Fibroblast of the conjunctiva (primary cell): ENCODE data around the gene ADGRG3.
A peak's percentile ranks its signal among the peaks of the same experiment; 100 is the strongest.
"Not testable (repeated sequence)": the region's sequence is repeated elsewhere in the genome, so short reads cannot be mapped to it uniquely, and the experiment has no call there.

ENCODE experiments used
- DNase-seq: peaks from one replicate; pipeline ENCODE4 v3.0.0-alpha.2; 2010; ENCODE audit warnings: low read depth

Gene ADGRG3

DNA sequence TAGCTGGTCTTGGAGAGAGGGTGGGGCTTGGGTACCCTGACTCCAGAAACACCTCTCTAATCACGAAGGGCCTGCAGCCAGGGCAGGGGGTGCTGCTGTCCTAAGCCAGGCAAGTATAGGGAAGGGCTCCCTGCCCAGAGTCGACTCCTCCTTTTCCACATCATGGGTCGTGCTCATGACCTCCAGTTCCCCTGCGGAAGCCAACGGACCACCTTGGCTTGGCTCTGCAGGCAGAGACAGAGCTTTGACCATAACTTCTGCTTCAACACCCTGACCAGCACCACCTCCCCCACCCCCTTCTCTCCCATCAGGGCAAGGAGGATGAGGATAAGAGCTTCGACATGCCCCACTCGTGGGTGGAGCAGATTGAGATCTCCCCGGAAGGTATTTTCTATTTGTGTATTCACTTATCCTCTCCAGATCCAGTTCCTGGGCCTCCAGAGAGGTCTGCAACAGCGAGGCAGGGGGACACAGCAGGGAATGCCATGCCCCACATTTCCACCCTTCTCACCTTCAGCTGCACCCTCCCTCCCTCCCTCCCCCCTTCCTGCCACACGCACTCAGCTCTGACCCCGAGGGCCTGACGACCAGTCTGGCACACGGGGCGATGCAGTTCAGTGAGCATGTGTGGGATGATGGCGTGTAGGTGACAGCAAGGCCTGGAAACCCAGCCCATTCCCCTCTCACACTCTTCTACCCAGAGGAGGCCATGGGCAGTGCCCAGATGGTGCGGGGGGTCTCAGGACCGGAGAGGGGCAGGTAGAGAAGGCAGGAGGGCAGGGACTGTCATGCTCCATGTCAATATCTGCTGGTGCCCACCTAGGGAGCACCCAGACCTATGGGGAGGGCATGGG, 53.5 kb downstream of the ADGRG3 start:
- DNase-seq, result no peak

DNA sequence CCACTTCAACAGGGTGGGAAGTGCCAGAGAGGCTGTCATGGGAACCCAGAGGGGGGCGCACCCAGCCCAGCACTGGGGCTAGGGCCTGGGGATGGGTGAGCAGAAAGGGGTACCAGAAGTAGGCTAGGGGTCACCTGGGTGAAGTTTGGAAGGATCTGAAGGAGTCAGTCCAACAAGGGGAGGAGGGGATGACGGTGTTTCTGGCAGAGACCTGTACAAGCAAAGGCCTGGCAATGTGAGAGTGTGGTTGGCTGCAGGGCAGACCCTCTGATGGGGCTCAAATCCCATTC, 54.0 kb downstream of the ADGRG3 start:
- DNase-seq, result no peak

DNA sequence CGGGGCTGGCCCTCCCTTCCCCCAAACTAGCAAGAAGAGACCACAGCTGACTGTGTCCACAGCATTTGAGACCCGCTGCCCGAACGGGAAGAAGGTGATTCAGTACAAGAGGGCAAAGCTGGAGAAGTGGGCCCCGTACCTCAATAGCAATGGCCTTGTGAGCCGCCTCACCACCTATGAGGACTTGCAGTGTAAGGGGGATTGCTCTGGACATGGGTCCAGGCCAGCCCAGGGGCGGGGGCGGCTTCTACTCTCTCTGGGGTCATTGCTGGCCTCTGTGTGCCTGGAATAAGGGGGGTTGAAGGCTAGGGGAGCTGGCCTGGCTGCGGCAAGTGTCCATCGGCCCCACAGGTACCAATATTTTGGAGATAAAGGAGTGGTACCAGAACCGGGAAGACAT, 54.5 kb downstream of the ADGRG3 start:
- no peak for DNase-seq

DNA sequence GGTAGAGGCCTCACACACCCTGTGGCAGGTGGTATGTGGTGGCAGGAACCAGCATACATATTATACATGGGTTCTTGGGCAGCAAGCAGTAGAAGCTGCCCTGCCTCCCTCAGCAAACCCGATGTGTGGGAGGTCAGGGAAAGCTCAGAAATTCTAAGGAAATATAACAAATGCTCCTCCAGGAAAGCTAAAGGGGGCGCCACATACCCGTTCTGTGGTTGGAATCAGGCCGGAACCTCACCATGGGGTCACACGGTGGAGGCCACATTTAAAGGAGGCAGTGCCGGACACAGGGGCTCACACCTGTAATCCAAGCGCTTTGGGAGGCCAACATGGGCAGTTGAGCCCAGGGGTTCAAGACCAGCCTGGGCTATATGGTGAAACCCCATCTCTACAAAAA, 55.1 kb downstream of the ADGRG3 start:
- no peak for DNase-seq

DNA sequence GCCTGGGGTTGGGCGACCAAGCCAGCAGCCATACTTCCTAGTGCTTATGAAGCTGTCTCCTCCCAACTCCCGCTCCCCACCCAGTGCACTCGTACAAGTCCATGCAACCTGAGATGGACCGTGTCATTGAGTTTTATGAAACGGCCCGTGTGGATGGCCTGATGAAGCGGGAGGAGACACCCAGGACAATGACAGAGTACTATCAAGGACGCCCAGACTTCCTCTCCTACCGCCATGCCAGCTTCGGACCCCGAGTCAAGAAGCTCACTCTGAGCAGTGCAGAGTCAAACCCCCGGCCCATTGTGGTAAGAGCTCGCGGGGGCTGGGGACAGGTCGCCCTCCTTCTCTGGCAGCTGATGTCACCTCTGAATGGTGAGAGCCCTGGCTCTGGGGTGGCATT, 56.4 kb downstream of the ADGRG3 start:
- no peak for DNase-seq

DNA sequence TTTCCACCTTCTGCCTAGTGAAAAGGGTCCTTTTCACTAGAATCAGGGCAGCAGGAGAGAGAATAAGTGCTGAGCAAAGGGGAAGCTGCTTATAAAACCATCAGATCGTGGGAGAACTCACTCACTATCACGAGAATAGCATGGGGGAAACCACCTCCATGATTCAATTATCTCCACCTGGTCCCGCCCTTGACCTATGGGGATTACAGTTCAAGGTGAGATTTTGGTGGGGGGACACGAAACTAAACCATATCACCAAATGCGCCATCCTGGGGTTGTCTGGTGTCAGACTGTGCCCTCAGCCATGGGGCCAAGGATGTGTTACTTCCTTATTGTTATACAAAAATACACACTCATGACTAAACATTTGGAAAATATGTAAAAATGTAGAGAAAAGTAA, 57.0 kb downstream of the ADGRG3 start:
- no peak for DNase-seq

DNA sequence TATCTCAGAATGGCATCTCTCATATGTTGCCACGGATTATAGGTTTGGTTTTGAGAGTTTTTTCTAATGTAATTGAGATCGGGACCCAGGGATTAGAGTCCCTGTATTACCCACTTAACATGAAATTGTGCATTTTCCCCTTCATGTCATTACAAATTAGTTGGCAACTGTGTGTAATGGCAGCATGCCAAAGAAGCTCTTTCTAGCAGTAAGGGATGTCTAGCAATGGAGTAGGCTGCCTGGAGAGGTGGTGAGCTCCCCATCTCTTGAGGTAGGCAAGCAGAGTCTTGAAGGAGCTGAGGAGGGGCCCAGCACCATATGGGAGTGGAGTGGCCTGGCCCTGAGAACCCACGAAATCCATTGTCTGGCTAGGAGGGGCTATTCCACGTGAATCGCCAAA, 57.4 kb downstream of the ADGRG3 start:
- DNase-seq, result no peak

DNA sequence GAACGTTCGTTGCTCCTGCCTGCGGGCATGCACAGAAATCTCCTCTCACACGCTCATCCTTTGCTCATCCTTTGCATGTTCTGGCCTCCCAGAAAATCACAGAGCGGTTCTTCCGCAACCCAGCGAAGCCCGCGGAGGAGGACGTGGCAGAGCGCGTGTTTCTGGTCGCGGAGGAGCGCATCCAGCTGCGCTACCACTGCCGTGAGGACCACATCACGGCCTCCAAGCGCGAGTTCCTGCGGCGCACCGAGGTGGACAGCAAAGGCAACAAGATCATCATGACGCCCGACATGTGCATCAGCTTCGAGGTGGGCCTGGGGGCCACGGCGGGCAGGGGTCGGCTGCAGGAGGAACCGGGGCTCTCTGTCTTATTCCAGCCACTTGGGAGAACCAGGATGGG, 57.9 kb downstream of the ADGRG3 start:
- DNase-seq, result no peak

DNA sequence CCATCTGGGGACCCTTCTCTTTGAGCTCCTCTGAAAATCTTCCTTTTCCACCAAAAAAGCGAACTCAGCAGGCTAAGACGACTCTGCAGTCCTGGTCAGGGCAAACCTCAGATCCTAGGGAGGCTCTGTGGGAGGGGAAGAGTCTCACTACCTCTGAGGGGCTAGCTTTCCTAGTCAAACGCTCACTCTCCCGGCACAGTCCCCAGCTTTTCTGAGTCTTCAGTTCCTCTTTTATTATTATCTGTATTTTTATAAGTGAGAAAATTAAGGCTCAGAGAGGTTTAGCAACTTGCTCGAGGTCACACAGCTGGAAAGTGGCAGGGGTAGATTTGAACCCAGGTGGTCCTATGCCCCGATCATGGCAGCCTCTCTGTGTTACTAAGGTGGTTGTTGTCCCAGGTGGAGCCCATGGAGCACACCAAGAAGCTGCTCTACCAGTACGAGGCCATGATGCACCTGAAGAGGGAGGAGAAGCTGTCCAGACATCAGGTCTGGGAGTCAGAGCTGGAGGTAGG, 58.4 kb downstream of the ADGRG3 start:
- no peak for DNase-seq

DNA sequence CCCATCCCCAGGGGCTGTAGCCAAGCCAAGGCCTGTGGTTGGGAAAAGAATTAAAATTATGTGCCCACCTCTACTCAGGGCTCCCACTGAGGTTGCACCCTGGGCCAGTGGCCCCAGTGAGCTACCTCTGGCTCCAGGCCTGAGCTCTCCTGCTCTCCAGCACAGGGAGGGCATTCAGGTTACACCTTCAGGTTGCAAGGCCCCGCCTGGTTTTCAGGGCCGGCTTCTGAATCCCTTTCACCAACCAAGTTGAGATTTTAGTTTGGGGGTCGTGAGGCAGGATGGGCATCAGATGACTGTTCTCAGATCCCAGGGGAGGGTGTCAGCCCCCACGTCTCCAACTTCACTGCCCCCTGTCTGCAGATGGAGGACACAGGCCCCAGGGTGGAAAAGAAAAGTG, 59.5 kb downstream of the ADGRG3 start:
- DNase-seq, result no peak

DNA sequence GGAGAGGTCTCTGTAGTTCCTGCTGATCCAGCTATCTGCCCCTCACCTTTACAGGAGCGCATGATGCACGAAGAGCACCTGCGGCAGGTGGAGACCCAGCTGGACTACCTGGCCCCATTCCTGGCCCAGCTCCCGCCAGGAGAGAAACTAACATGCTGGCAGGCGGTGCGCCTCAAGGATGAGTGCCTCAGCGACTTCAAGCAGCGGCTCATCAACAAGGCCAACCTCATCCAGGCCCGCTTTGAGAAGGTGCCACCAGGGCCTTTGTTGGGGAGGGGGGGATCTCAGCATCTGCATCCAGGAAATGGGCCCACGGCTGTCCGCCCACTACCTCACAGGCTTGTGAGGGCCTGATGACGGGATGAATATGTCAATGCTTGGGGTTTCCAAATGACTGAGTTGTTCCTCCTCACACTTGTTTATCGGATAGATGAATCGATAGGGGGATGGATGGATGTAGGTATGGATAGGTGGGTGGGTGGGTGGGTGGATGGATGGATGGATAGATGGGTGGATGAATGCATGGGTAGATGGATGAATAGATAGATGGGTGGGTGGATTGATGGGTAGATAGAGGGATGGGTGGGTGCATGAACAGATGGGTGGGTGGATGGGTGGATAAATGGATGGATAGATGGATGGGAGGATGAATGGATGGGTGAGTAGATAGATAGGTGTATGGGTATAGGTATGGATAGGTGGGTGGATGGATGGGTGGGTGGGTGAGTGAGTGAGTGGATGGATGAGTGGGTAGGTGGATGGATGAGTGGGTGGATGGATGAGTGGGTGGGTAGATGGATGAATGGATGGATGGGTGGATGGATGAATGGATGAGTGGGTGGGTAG, 60.5 kb downstream of the ADGRG3 start:
- no peak for DNase-seq

DNA sequence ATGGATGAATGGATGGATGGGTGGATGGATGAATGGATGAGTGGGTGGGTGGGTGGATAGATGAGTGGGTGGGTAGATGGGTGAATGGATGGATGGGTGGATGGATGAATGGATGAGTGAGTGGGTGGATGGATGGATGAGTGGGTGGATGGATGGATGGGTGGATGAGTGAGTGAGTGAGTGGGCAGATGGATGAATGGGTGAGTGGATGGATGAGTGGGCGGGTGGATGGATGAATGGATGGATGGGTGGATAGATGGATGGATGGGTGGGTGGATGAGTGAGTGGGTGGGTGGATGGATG, 61.0 kb downstream of the ADGRG3 start:
- no peak for DNase-seq

DNA sequence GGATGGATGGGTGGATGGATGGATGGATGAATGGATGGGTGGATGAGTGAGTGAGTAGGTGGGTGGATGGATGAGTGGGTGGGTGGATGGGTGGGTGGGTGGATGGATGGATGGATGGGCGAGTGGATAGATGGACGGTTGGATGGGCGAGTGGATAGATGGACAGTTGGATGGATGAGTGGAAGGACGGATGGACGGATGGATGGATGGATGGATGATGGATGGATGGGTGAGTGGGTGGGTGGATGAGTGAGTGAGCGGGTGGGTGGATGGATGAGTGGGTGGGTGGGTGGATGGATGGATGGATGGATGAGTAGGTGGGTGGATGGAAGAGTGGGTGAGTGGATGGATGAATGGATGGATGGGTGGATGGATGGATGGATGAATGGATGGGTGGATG, 61.7 kb downstream of the ADGRG3 start:
- not testable (repeated sequence) for DNase-seq

DNA sequence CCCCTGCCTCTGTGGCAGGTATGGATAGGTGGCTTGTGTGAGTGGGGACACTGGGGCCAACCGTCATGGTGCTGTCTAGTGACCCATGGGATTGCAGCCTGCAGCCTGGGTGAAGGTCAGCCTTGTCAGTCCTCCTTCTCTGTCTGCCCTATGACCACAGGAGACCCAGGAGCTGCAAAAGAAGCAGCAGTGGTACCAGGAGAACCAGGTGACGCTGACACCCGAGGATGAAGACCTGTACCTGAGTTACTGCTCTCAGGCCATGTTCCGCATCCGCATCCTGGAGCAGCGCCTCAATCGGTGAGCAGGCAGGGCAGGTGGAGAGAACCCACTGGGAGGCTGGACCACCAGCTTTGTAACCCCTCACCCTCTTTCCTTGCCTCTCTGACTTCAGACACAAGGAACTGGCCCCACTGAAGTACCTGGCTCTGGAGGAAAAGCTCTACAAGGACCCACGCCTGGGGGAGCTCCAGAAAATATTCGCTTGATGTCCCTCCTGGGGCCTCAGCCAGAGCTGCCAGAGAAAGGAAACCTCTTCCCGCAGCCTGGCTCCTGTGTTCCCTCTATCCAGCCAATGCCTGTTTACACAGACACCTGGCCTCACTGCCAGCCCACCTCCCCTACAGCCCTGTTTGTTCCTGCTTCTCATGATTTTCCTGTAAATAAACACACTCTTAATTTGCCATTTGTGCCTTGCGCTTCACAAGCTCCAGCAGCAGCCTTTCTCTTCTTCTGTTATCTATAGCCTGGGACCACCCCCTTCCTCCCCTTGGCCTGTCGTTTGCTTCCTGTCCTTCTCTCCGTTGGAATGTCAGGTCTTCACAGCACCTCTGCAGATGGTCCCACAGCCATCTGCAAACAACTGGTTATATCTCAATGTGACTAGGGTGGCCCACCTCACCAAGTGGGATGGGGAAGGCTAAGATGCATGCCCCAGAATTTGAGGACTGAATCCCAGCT, 62.9 kb downstream of the ADGRG3 start:
- no peak for DNase-seq

DNA sequence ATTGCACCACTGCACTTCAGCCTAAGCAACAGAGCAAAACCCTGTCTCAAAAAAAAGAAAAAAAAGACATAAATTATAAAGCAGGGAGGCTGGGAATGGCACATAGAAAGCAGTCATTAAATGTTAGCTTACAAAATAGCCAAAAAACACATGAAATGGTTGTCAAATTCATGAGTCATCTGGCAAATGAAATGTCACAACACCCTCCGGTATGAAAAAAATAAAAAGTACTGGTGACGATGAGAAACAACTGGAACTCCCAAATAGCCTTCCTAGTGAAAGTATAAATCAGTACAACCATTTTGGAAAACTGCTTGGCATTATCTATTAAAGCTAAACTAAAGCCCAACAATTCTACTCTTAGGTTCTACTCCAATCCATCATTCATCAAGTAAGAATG, 63.9 kb downstream of the ADGRG3 start:
- no peak for DNase-seq

DNA sequence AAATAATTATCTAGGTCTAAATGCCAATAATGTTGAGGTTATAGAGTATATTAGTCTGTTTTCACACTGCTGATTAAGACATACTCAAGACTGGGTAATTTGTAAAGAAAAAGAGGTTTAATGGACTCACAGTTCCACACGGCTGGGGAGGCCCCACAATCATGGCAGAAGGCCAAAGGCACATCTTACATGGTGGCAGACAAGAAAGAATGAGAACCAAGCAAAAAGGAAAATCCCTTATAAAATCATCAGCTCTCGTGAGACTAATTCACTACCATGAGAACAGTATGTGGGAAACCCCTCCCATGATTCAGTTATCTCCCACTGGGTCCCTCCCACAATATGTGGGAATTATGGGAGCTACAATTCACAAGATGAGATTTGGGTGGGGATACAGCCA, 64.6 kb downstream of the ADGRG3 start:
- no peak for DNase-seq

DNA sequence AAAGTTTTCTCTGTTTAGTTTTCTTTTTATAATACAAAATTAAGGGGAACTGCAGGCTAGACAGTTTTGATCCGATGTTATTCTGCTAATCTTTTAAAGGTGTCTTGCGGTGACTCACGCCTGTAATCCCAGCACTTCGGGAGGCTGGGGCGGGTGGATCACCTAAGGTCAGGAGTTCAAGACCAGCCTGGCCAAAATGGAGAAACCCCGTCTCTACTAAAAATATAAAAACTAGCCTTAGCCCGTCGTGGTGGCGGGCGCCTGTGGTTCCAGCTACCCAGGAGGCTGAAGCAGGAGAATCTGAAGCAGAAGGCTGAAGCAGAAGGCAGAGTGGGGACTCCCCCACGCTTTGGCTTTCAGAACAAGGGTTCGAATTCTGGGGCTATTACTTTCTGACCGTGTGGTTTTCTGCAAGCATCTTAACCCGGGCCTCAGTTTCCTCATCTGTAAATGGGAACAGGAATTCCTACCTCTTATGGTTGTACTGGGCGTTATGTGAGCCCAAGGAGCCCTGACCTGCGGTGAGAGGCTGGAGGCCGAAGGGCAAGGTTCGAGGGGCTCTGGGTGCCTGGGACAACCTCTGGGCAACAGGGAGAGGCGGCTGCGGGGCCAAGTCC, 66.3 kb downstream of the ADGRG3 start:
- no peak for DNase-seq

DNA sequence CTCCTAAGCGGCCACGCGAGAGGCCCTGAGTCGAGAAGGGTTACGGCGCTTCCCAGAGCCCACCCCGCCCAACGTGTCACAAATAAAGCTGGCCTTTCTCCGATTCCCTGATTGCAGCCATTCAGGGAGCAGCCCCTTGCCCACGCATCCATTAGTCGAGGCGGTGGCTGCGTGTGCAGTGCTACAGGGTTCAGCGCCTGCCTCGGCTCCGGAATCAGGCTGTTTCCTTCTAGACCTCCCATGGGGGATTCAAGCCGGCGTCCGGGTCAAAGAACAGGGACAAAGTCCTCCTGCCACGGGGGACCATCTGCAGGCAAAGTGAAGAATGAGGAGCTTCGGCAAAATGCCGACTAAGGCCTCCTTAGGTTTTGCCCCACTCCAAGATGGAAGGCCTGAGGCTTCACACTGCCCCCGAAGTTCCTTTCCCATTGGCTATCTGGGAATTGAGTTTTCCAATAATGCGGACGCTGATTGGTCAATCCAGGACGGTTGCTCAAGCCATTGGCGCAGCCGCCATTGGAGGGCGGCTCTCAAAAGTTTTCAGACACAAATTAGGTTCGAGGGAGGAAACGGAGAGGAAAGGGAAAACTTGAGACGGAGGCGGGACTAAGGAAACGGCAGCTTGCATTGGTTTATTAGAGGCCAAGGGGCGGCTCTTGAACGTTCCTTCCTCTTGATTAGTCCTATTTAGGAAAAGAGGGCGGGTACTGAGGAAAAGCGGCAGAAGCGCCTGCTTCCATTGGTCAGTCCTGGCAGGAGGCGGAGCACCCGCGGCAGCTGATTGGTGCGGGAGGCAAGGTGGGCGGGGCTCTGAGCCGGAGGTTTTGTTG, 67.0 kb downstream of the ADGRG3 start:
- DNase-seq, result peak; percentile 100

DNA sequence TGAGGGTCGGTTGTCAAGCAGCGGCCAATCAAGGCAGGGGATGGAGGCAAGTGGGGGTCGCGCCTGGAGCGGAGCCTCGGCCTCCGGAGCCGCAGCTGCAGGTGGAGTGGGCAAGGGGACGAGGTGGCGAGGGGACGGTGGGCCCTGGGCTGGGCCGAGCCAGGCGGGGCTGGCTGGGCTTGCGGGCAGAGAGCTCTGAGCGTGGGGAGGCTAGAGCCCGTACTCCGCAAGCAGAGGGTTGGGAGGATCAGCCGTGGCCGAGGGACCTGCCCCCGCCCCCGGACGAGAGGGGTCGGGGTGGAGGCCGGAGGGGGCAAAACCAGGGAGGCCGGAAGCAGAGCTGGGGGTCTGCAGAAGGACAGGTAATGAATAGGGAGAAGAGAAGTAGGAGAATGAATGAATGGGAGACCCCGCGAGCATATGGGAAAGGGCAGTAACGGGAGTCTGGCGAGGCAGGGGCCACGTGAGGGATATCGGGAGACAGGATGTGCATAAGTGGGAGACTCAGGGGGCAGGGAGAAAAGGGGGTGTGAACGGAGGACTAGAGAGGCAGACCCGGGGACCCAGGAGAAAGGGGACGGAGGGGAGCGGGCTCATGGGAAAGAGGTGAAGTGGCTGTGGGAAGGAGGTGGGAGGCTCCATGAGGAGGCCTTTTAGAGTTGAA, 67.8 kb downstream of the ADGRG3 start, which contains the start of gene KATNB1:
TSS of gene KATNB1 (plus strand) at position 16 of the 664 bp plus-strand sequence. CDS start 1,474 bp downstream, outside the sequence.
- no peak for DNase-seq
